SK-N-MC (cell line): Measurements from ENCODE around the gene IL17RC.

Source experiments
- EZH2 ChIP-seq: fragments of 200-600 bp; sonication (generic); IDR thresholded peaks from one replicate; pipeline ENCODE4 v1.6.1; 2017; ENCODE audit warnings: antibody characterized with exemption
- FOXP2 ChIP-seq: optimal IDR thresholded peaks from 2 replicates; pipeline ENCODE3; 2011; ENCODE audit warnings: mild to moderate bottlenecking, moderate library complexity; ENCODE audit not compliant: insufficient read depth; ENCODE audit errors: extremely low read length, control extremely low read depth
- POLR2AphosphoS5 ChIP-seq: IDR thresholded peaks from 2 replicates; pipeline ENCODE4 v1.6.1; 2012; ENCODE audit warnings: mild to moderate bottlenecking, low read depth, low read length, borderline replicate concordance

GRCh38 chr3:9870978-9871377 is 45.9 kb upstream of the IL17RC start:
- TF ChIP-seq EZH2 (no peak), POLR2AphosphoS5 (no peak), FOXP2 (no peak)
